HUES64 (cell line): ENCODE results near the gene PTGR2.
"Not testable (repeated sequence)": the region's sequence is repeated elsewhere in the genome, so short reads cannot be mapped to it uniquely, and the experiment has no call there.

Experiments
- H3K27ac ChIP-seq: 2 replicates; pipeline ENCODE4 v1.7.0; 2013; ENCODE audit warnings: low read depth, low read length, inconsistent platforms
- H3K27me3 ChIP-seq: 2 replicates; pipeline ENCODE4 v1.6.1; 2013; ENCODE audit warnings: mild to moderate bottlenecking, low read length; ENCODE audit not compliant: insufficient read depth
- H3K36me3 ChIP-seq: 2 replicates; pipeline ENCODE4 v1.6.1; 2013; ENCODE audit warnings: mild to moderate bottlenecking, low read length; ENCODE audit not compliant: insufficient read depth
- H3K4me1 ChIP-seq: 2 replicates; pipeline ENCODE4 v1.6.1; 2013; ENCODE audit warnings: mild to moderate bottlenecking, low read length, moderate library complexity; ENCODE audit not compliant: insufficient read depth
- H3K4me3 ChIP-seq: 2 replicates; pipeline ENCODE4 v1.5.1; 2013; ENCODE audit warnings: mild to moderate bottlenecking, low read length, moderate library complexity
- H3K9ac ChIP-seq: 2 replicates; pipeline ENCODE4 v1.6.1; 2013; ENCODE audit warnings: mild to moderate bottlenecking, low read depth, low read length
- H3K9me3 ChIP-seq: 2 replicates; pipeline ENCODE4 v1.6.1; 2013; ENCODE audit warnings: low read depth, low read length; ENCODE audit not compliant: insufficient read depth
- WGBS: fragments of 150-250, 120-280 bp; methylation state at CpG from one replicate; pipeline ENCODE4 v1.1.7; 2013; ENCODE audit warnings: missing lambda C conversion rate; 5-methylcytosine and 5-hydroxymethylcytosine counted together

Gene PTGR2

GRCh38 chr14:73887318-73887616 is 35.6 kb downstream of the PTGR2 start:
- peak overlapping the region; percentile 91 for H3K4me3 ChIP-seq
- H3K9ac ChIP-seq, result peak overlapping the region; percentile 78
- peaks cover 9% of the 10 kb centered on the region; the same call in 1 of the 2 replicates for H3K4me1 ChIP-seq
- peak overlapping the region; percentile 90 for H3K27ac ChIP-seq
- peaks cover 12% of the 10 kb centered on the region for H3K36me3 ChIP-seq
- no CpG with 5 or more reads among the region's 7 CpGs for WGBS
- H3K9me3 ChIP-seq, result no peaks in the 10 kb centered on the region
- H3K27me3 ChIP-seq, result no peaks in the 10 kb centered on the region

- H3K4me1 ChIP-seq, result peaks cover 9% of the 10 kb centered on the region; the same call in 1 of the 2 replicates
- H3K27me3 ChIP-seq, result no peaks in the 10 kb centered on the region
- H3K9ac ChIP-seq, result peak overlapping the region; percentile 78
- 53% methylated on average over 7 of the region's 7 CpGs for WGBS
- peak overlapping the region; percentile 90; the same call in 1 of the 2 replicates for H3K27ac ChIP-seq
- peak overlapping the region; percentile 91 for H3K4me3 ChIP-seq
- no peaks in the 10 kb centered on the region for H3K9me3 ChIP-seq
- H3K36me3 ChIP-seq, result peaks cover 14% of the 10 kb centered on the region; the same call in 1 of the 2 replicates
Measured at GRCh38 chr14:73887694-73888459, 36.2 kb downstream of the PTGR2 start.

GRCh38 chr14:73888460-73888725 is 36.8 kb downstream of the PTGR2 start:
- H3K27me3 ChIP-seq, result no peaks in the 10 kb centered on the region
- WGBS, result 84% methylated on average over 3 of the region's 3 CpGs
- peaks cover 19% of the 10 kb centered on the region for H3K36me3 ChIP-seq
- peaks cover 9% of the 10 kb centered on the region; the same call in 1 of the 2 replicates for H3K4me1 ChIP-seq
- H3K9ac ChIP-seq, result no peak overlapping the region
- H3K4me3 ChIP-seq, result peak overlapping the region; percentile 91
- H3K9me3 ChIP-seq, result no peaks in the 10 kb centered on the region
- no peak overlapping the region for H3K27ac ChIP-seq

GRCh38 chr14:73888971-73889370 is 37.3 kb downstream of the PTGR2 start:
- no peaks in the 10 kb centered on the region for H3K9me3 ChIP-seq
- no peak overlapping the region for H3K9ac ChIP-seq
- H3K27me3 ChIP-seq, result no peaks in the 10 kb centered on the region
- WGBS, result 94% methylated on average over 2 of the region's 2 CpGs
- H3K4me1 ChIP-seq, result peaks cover 9% of the 10 kb centered on the region; the same call in 1 of the 2 replicates
- no peak overlapping the region for H3K27ac ChIP-seq
- H3K4me3 ChIP-seq, result no peak overlapping the region
- H3K36me3 ChIP-seq, result peaks cover 20% of the 10 kb centered on the region

- Histone ChIP-seq H3K27me3 (no peaks in the 10 kb centered on the region), H3K27ac (no peak overlapping the region), H3K9ac (no peak overlapping the region), H3K9me3 (no peaks in the 10 kb centered on the region), H3K4me1 (peaks cover 9% of the 10 kb centered on the region; the same call in 1 of the 2 replicates), H3K36me3 (peaks cover 23% of the 10 kb centered on the region), H3K4me3 (no peak overlapping the region)
- WGBS, result 88% methylated on average over 5 of the region's 5 CpGs
Measured at GRCh38 chr14:73889376-73889775, 37.7 kb downstream of the PTGR2 start.

- H3K9ac ChIP-seq, H3K4me3 ChIP-seq, H3K27me3 ChIP-seq, H3K9me3 ChIP-seq, H3K4me1 ChIP-seq, H3K27ac ChIP-seq: not testable (repeated sequence)
- WGBS, result 96% methylated on average over 6 of the region's 6 CpGs
- peaks cover 69% of the 10 kb centered on the region for H3K36me3 ChIP-seq
Measured at GRCh38 chr14:73894180-73894687, 42.6 kb downstream of the PTGR2 start.

- H3K36me3 ChIP-seq, result peaks cover 81% of the 10 kb centered on the region
- H3K27ac ChIP-seq, result no peak overlapping the region
- no peaks in the 10 kb centered on the region for H3K27me3 ChIP-seq
- 91% methylated on average over 1 of the region's 1 CpG for WGBS
- H3K9me3 ChIP-seq, result no peaks in the 10 kb centered on the region
- H3K4me3 ChIP-seq, result no peak overlapping the region
- no peak overlapping the region for H3K9ac ChIP-seq
- H3K4me1 ChIP-seq, result no peaks in the 10 kb centered on the region
Measured at GRCh38 chr14:73895939-73896338, 44.3 kb downstream of the PTGR2 start.

- Histone ChIP-seq H3K27me3 (no peaks in the 10 kb centered on the region), H3K36me3 (peaks cover 85% of the 10 kb centered on the region), H3K4me3 (no peak overlapping the region), H3K9ac (no peak overlapping the region), H3K4me1 (no peaks in the 10 kb centered on the region), H3K27ac (no peak overlapping the region), H3K9me3 (no peaks in the 10 kb centered on the region)
- WGBS, result 96% methylated on average over 1 of the region's 1 CpG
Measured at GRCh38 chr14:73896521-73896920, 44.9 kb downstream of the PTGR2 start.

GRCh38 chr14:73903028-73903427 is 51.4 kb downstream of the PTGR2 start:
- WGBS, result 75% methylated on average over 3 of the region's 3 CpGs
- H3K9ac ChIP-seq, result no peak overlapping the region
- H3K4me3 ChIP-seq, result no peak overlapping the region
- no peaks in the 10 kb centered on the region for H3K4me1 ChIP-seq
- H3K27ac ChIP-seq, result no peak overlapping the region
- no peaks in the 10 kb centered on the region for H3K9me3 ChIP-seq
- H3K36me3 ChIP-seq, result peaks cover 81% of the 10 kb centered on the region
- no peaks in the 10 kb centered on the region for H3K27me3 ChIP-seq

- Histone ChIP-seq H3K27me3 (no peaks in the 10 kb centered on the region), H3K9me3 (peaks cover 3% of the 10 kb centered on the region; the same call in 1 of the 2 replicates), H3K4me3 (no peak overlapping the region), H3K27ac (no peak overlapping the region), H3K4me1 (no peaks in the 10 kb centered on the region), H3K36me3 (peaks cover 82% of the 10 kb centered on the region), H3K9ac (no peak overlapping the region)
- WGBS, result 97% methylated on average over 1 of the region's 1 CpG
Measured at GRCh38 chr14:73909681-73910080, 58.0 kb downstream of the PTGR2 start.

GRCh38 chr14:73913256-73913655 is 61.6 kb downstream of the PTGR2 start:
- peaks cover 59% of the 10 kb centered on the region for H3K36me3 ChIP-seq
- no peak overlapping the region for H3K27ac ChIP-seq
- H3K9me3 ChIP-seq, result peaks cover 3% of the 10 kb centered on the region; the same call in 1 of the 2 replicates
- H3K4me1 ChIP-seq, result no peaks in the 10 kb centered on the region
- 96% methylated on average over 3 of the region's 3 CpGs for WGBS
- no peak overlapping the region for H3K9ac ChIP-seq
- H3K27me3 ChIP-seq, result no peaks in the 10 kb centered on the region
- no peak overlapping the region for H3K4me3 ChIP-seq
